Chondrocyte (in vitro differentiated cells): ENCODE results near the gene SLC35F4. TPM values are rescaled to one million over a fixed set of nuclear protein-coding genes. Genes with fewer than 3 reads are reported as not detected.

Experiments used
- DNase-seq: peaks from one replicate; pipeline ENCODE4 v3.0.0; 2021; ENCODE audit warnings: mixed read lengths, low spot score
- H3K27ac Mint-ChIP-seq: one replicate; pipeline ENCODE4 v1.8.0; 2021; ENCODE audit warnings: mild to moderate bottlenecking, moderate library complexity, mixed read lengths; ENCODE audit not compliant: unreplicated experiment
- H3K27me3 Mint-ChIP-seq: 2 replicates; pipeline ENCODE4 v1.8.0; 2021; ENCODE audit warnings: low read depth, mixed read lengths
- H3K36me3 Mint-ChIP-seq: 2 replicates; pipeline ENCODE4 v1.8.0; 2021; ENCODE audit warnings: low read depth, mixed read lengths
- H3K4me1 Mint-ChIP-seq: 2 replicates; pipeline ENCODE4 v1.8.0; 2021; ENCODE audit warnings: low read depth, mild to moderate bottlenecking, mixed read lengths
- H3K4me3 Mint-ChIP-seq: one replicate; pipeline ENCODE4 v1.8.0; 2021; ENCODE audit warnings: mild to moderate bottlenecking, moderate library complexity, mixed read lengths; ENCODE audit not compliant: unreplicated experiment
- H3K9me3 Mint-ChIP-seq: 2 replicates; pipeline ENCODE4 v1.8.0; 2021; ENCODE audit warnings: low read depth, mixed read lengths
- total RNA-seq: library from RNA; stranded (reverse); gene quantifications from 3 replicates; pipeline ENCODE4 v1.2.1, GENCODE V29; 2021
- TF ChIP-seq, protein P1 (sequence below): fragments of 200-600 bp; sonication (generic); IDR thresholded peaks from 2 replicates; pipeline ENCODE4 v1.5.0; 2021; ENCODE audit warnings: antibody characterized with exemption, mild to moderate bottlenecking, moderate library complexity

The SLC35F4 gene
- total RNA-seq, 1 donor from 2014 or later = not detected

DNA sequence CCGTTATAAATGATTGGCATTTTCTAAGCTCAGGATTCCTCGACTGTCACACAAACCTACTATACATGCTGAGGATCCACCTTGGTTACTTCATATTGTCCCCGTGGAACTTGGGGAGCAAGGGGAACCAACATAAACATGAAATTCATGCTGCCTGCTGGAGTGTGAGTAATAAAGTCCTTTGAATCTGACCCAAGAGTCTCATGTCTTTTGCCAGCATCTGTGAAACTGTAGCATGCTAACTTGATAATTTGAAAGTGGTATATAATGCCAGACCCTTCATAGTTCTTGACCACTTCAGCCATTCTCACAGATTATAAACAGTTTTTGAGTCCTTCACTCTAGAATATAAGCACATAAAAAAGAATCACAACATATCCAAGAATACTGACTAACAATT is 17.1 kb downstream of the SLC35F4 start:
- Mint-ChIP-seq H3K4me3 (no peak overlapping the region), H3K4me1 (no peaks in the 10 kb centered on the region), H3K27ac (no peak overlapping the region), H3K9me3 (no peaks in the 10 kb centered on the region), H3K27me3 (peaks cover 4% of the 10 kb centered on the region), H3K36me3 (no peaks in the 10 kb centered on the region)
- TF ChIP-seq, protein P1, sequence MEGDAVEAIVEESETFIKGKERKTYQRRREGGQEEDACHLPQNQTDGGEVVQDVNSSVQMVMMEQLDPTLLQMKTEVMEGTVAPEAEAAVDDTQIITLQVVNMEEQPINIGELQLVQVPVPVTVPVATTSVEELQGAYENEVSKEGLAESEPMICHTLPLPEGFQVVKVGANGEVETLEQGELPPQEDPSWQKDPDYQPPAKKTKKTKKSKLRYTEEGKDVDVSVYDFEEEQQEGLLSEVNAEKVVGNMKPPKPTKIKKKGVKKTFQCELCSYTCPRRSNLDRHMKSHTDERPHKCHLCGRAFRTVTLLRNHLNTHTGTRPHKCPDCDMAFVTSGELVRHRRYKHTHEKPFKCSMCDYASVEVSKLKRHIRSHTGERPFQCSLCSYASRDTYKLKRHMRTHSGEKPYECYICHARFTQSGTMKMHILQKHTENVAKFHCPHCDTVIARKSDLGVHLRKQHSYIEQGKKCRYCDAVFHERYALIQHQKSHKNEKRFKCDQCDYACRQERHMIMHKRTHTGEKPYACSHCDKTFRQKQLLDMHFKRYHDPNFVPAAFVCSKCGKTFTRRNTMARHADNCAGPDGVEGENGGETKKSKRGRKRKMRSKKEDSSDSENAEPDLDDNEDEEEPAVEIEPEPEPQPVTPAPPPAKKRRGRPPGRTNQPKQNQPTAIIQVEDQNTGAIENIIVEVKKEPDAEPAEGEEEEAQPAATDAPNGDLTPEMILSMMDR = no peak
- no peak for DNase-seq

DNA sequence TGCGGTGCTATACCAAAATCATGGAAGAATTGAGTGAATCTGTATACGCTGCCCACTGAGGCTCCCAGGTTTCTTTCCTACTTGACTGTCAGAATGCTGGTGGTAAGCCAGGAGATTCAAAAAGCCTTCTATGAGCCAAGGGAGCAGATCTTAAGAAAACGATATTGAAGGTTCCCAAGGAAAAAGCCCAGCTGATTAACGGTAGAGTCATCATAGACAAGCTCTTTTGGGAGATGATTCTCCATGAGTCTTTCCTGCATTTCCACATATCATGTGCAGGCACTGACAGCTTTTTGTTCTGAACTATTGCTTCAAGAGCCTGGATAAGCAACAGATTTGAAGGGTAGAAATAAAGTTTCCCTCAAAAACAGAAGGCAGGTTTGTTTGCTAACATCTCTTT is 17.5 kb downstream of the SLC35F4 start:
- H3K27me3 Mint-ChIP-seq = peaks cover 5% of the 10 kb centered on the region
- DNase-seq = no peak
- H3K4me1 Mint-ChIP-seq = no peaks in the 10 kb centered on the region
- H3K4me3 Mint-ChIP-seq = no peak overlapping the region
- no peak overlapping the region for H3K27ac Mint-ChIP-seq
- no peaks in the 10 kb centered on the region for H3K36me3 Mint-ChIP-seq
- H3K9me3 Mint-ChIP-seq = no peaks in the 10 kb centered on the region
- TF ChIP-seq, protein P1 = no peak

DNA sequence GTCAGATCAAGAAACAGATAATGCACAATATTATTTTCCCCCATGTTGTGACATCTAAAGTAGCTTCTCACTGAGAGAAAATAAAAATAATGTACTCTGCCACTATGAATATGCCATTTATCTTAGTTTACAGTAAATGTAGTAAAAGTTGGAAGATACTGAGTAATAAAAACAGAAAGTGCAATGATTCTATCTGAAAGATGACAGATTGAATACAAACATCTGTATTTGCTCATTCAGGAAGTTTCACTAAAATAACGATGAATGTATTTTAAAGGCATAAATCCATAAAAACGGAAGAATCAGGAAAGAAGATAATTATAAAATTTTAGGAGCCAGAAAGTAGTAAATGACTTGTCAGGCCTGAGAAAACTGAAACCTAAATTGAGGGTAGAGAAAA is 18.2 kb downstream of the SLC35F4 start:
- H3K4me3 Mint-ChIP-seq = no peak overlapping the region
- no peaks in the 10 kb centered on the region for H3K9me3 Mint-ChIP-seq
- no peaks in the 10 kb centered on the region for H3K4me1 Mint-ChIP-seq
- H3K27me3 Mint-ChIP-seq = peaks cover 10% of the 10 kb centered on the region
- H3K36me3 Mint-ChIP-seq = no peaks in the 10 kb centered on the region
- no peak for DNase-seq
- H3K27ac Mint-ChIP-seq = no peak overlapping the region
- TF ChIP-seq, protein P1 = no peak

DNA sequence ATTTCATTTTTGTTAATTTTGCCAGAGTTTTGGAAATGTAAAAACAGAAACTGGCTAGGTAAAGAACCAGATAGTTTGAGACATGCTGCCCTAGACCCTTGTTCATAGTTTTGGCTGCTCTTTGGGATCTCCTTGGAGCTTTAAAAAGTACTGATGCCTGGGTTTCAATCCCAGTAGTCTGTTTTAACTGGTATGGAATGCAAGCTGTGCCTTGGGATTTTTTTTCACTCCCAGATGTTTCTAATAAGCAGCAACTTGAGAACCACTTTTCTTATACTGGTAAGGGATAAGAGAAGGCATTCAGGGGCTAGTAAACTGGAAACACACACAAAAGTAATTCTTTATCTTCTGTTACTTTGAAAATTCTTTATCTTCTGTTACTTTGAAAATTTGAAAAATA is 18.8 kb downstream of the SLC35F4 start:
- no peak overlapping the region for H3K4me3 Mint-ChIP-seq
- no peaks in the 10 kb centered on the region for H3K9me3 Mint-ChIP-seq
- peaks cover 12% of the 10 kb centered on the region for H3K27me3 Mint-ChIP-seq
- no peak overlapping the region for H3K27ac Mint-ChIP-seq
- no peak for DNase-seq
- H3K36me3 Mint-ChIP-seq = no peaks in the 10 kb centered on the region
- H3K4me1 Mint-ChIP-seq = no peaks in the 10 kb centered on the region
- TF ChIP-seq, protein P1 = no peak

DNA sequence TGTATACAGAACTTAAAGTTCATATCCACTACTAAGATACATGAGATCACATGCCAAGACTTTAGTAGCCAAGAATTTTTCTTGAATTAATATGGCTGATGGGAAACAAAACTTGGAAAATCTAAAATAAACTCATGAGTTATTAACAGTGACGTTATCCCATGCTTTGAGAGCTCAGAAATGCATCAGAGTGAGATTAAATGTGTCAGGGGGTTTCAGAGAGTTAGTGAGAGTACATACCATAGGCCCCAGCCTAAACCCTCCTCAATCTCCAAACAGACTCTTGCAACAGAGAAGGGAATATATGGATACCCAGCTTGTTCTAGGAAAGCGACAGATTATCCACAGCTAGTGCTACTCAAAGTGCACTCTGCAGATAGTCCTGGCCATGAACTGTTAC is 19.3 kb downstream of the SLC35F4 start:
- Mint-ChIP-seq H3K4me3 (no peak overlapping the region), H3K27me3 (peaks cover 12% of the 10 kb centered on the region), H3K4me1 (no peaks in the 10 kb centered on the region), H3K27ac (no peak overlapping the region), H3K36me3 (no peaks in the 10 kb centered on the region), H3K9me3 (no peaks in the 10 kb centered on the region)
- TF ChIP-seq, protein P1 = no peak
- no peak for DNase-seq
